GM12878 (cell line): ENCODE results near the gene AFF1. TPM values are rescaled to one million over a fixed set of nuclear protein-coding genes. Genes with fewer than 3 reads are reported as not detected.
A peak's percentile ranks its signal among the peaks of the same experiment; 100 is the strongest.

ENCODE experiments used
- BCL11A ChIP-seq: IDR thresholded peaks from 2 replicates; pipeline ENCODE4 v1.6.1; 2011; ENCODE audit warnings: low read depth, low read length
- HCFC1 ChIP-seq: fragments of 150-350 bp; IDR thresholded peaks from 2 replicates; pipeline ENCODE4 v1.6.1; 2014; ENCODE audit warnings: low read length
- POLR2A ChIP-seq: IDR thresholded peaks from 2 replicates; pipeline ENCODE4 v1.6.1; 2011; ENCODE audit warnings: low read depth, mild to moderate bottlenecking, low read length
- RB1 ChIP-seq: fragments of 450-650 bp; formaldehyde crosslinking; IDR thresholded peaks from 2 replicates; pipeline ENCODE4 v1.6.1; 2017; ENCODE audit warnings: mild to moderate bottlenecking, borderline replicate concordance
- RFX5 ChIP-seq: IDR thresholded peaks from 2 replicates; pipeline ENCODE4 v1.6.1; 2011; ENCODE audit warnings: low read depth, low read length, improper control_type of control experiment
- SIN3A ChIP-seq: IDR thresholded peaks from 2 replicates; pipeline ENCODE4 v1.6.1; 2012; ENCODE audit warnings: low read depth, low read length, improper control_type of control experiment
- SIX5 ChIP-seq: IDR thresholded peaks from 2 replicates; pipeline ENCODE4 v1.6.1; 2011; ENCODE audit warnings: mild to moderate bottlenecking, low read depth, low read length, moderate library complexity; ENCODE audit not compliant: severe bottlenecking
- SMC3 ChIP-seq: IDR thresholded peaks from 2 replicates; pipeline ENCODE4 v1.6.1; 2011; ENCODE audit warnings: low read length, improper control_type of control experiment, borderline replicate concordance
- polyA plus RNA-seq, 11 experiments: library from polyadenylated mRNA; depleted of rRNA in 4 of 11; unstranded in 6 of 11; stranded (reverse) in 5 of 11; fragments of >200 nt; fragmentation: Nextera tagmentation in 4 of 11; fragmentation: Illumina TruSeq in 1 of 11; extraction: Ambion mirVana in 4 of 11; extraction: Trizol in 1 of 11; gene quantifications; 1 replicate in 1 of 11; 2 replicates in 10 of 11; pipeline versions ENCODE4 v1.2.1 to v1.2.3, GENCODE V29; 2011 to 2016; ENCODE audit warnings: inconsistent platforms in 2 of 11, missing spikeins in 2 of 11, low read depth in 1 of 11
- total RNA-seq, 4 experiments: library from RNA; depleted of rRNA in 3 of 4; stranded (reverse); fragments of >200 nt in 3 of 4; fragmentation: Illumina TruSeq in 1 of 4; extraction: Trizol in 1 of 4; gene quantifications; 2 replicates each; pipeline versions ENCODE4 v1.2.1 to v1.2.3, GENCODE V29; 2013 to 2021
- TF ChIP-seq, protein P1 (sequence below): fragments of 450-650 bp; IDR thresholded peaks from 2 replicates; pipeline ENCODE4 v1.6.1; 2017; ENCODE audit warnings: mild to moderate bottlenecking, low read depth, inconsistent platforms; ENCODE audit not compliant: poor library complexity, severe bottlenecking
- TF ChIP-seq, protein P2 (sequence below): IDR thresholded peaks from 2 replicates; pipeline ENCODE4 v1.6.1; 2012; ENCODE audit warnings: improper control_type of control experiment, low read depth, low read length; ENCODE audit not compliant: insufficient replicate concordance
- TF ChIP-seq, protein P3 (sequence below): fragments of 450-650 bp; formaldehyde crosslinking; IDR thresholded peaks from 2 replicates; pipeline ENCODE4 v1.4.0; 2020; ENCODE audit warnings: mild to moderate bottlenecking, moderate library complexity
- TF ChIP-seq, protein P4 (sequence below): fragments of 450-650 bp; IDR thresholded peaks from 2 replicates; pipeline ENCODE4 v1.6.1; 2017; ENCODE audit warnings: mild to moderate bottlenecking, moderate library complexity

The AFF1 gene
- total and polyA plus RNA-seq, 10 of the 15 experiments (the other 5 are each of a cell fraction or from before 2014, with no cell fraction given) = 3.5 to 56.1 (median 21.5) TPM

DNA sequence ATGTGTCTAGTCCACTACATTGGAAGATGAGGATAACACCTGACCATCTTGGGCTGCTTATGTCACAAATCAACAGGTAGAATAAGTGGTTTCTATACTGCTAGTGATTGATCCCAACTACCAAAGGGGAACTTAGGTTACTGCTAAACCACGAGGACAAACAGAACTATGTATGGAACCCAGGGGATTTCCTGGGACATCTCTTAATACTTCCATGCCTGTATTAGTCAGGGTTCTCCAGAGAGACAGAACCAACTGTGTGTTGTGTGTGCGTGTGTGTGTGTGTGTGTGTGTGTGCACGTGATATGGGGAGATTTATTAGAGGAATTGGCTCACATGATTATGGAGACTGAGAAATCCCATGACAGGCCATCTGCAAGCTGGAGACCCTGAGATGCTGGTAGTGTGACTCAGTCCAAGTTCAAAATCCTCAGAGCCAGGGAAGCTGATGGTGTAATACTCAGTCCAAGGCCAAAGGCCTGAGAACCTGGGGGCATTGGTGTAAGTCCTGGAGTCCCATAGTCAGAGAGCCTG is 16.2 kb upstream of the AFF1 start (continued):
- TF ChIP-seq, protein P1, sequence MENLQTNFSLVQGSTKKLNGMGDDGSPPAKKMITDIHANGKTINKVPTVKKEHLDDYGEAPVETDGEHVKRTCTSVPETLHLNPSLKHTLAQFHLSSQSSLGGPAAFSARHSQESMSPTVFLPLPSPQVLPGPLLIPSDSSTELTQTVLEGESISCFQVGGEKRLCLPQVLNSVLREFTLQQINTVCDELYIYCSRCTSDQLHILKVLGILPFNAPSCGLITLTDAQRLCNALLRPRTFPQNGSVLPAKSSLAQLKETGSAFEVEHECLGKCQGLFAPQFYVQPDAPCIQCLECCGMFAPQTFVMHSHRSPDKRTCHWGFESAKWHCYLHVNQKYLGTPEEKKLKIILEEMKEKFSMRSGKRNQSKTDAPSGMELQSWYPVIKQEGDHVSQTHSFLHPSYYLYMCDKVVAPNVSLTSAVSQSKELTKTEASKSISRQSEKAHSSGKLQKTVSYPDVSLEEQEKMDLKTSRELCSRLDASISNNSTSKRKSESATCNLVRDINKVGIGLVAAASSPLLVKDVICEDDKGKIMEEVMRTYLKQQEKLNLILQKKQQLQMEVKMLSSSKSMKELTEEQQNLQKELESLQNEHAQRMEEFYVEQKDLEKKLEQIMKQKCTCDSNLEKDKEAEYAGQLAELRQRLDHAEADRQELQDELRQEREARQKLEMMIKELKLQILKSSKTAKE = no peak
- 0 out of 2 replicates have a peak, but pooled peaks have one; percentile 24 for TF ChIP-seq RFX5
- no peak for TF ChIP-seq SIX5
- TF ChIP-seq HCFC1 = no peak
- TF ChIP-seq, protein P2, sequence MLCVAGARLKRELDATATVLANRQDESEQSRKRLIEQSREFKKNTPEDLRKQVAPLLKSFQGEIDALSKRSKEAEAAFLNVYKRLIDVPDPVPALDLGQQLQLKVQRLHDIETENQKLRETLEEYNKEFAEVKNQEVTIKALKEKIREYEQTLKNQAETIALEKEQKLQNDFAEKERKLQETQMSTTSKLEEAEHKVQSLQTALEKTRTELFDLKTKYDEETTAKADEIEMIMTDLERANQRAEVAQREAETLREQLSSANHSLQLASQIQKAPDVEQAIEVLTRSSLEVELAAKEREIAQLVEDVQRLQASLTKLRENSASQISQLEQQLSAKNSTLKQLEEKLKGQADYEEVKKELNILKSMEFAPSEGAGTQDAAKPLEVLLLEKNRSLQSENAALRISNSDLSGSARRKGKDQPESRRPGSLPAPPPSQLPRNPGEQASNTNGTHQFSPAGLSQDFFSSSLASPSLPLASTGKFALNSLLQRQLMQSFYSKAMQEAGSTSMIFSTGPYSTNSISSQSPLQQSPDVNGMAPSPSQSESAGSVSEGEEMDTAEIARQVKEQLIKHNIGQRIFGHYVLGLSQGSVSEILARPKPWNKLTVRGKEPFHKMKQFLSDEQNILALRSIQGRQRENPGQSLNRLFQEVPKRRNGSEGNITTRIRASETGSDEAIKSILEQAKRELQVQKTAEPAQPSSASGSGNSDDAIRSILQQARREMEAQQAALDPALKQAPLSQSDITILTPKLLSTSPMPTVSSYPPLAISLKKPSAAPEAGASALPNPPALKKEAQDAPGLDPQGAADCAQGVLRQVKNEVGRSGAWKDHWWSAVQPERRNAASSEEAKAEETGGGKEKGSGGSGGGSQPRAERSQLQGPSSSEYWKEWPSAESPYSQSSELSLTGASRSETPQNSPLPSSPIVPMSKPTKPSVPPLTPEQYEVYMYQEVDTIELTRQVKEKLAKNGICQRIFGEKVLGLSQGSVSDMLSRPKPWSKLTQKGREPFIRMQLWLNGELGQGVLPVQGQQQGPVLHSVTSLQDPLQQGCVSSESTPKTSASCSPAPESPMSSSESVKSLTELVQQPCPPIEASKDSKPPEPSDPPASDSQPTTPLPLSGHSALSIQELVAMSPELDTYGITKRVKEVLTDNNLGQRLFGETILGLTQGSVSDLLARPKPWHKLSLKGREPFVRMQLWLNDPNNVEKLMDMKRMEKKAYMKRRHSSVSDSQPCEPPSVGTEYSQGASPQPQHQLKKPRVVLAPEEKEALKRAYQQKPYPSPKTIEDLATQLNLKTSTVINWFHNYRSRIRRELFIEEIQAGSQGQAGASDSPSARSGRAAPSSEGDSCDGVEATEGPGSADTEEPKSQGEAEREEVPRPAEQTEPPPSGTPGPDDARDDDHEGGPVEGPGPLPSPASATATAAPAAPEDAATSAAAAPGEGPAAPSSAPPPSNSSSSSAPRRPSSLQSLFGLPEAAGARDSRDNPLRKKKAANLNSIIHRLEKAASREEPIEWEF = no peak
- TF ChIP-seq POLR2A = no peak
- TF ChIP-seq SMC3 = no peak
- TF ChIP-seq, protein P3, sequence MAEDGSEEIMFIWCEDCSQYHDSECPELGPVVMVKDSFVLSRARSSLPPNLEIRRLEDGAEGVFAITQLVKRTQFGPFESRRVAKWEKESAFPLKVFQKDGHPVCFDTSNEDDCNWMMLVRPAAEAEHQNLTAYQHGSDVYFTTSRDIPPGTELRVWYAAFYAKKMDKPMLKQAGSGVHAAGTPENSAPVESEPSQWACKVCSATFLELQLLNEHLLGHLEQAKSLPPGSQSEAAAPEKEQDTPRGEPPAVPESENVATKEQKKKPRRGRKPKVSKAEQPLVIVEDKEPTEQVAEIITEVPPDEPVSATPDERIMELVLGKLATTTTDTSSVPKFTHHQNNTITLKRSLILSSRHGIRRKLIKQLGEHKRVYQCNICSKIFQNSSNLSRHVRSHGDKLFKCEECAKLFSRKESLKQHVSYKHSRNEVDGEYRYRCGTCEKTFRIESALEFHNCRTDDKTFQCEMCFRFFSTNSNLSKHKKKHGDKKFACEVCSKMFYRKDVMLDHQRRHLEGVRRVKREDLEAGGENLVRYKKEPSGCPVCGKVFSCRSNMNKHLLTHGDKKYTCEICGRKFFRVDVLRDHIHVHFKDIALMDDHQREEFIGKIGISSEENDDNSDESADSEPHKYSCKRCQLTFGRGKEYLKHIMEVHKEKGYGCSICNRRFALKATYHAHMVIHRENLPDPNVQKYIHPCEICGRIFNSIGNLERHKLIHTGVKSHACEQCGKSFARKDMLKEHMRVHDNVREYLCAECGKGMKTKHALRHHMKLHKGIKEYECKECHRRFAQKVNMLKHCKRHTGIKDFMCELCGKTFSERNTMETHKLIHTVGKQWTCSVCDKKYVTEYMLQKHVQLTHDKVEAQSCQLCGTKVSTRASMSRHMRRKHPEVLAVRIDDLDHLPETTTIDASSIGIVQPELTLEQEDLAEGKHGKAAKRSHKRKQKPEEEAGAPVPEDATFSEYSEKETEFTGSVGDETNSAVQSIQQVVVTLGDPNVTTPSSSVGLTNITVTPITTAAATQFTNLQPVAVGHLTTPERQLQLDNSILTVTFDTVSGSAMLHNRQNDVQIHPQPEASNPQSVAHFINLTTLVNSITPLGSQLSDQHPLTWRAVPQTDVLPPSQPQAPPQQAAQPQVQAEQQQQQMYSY (CRISPR knock-in tag) = no peak
- TF ChIP-seq, protein P4, sequence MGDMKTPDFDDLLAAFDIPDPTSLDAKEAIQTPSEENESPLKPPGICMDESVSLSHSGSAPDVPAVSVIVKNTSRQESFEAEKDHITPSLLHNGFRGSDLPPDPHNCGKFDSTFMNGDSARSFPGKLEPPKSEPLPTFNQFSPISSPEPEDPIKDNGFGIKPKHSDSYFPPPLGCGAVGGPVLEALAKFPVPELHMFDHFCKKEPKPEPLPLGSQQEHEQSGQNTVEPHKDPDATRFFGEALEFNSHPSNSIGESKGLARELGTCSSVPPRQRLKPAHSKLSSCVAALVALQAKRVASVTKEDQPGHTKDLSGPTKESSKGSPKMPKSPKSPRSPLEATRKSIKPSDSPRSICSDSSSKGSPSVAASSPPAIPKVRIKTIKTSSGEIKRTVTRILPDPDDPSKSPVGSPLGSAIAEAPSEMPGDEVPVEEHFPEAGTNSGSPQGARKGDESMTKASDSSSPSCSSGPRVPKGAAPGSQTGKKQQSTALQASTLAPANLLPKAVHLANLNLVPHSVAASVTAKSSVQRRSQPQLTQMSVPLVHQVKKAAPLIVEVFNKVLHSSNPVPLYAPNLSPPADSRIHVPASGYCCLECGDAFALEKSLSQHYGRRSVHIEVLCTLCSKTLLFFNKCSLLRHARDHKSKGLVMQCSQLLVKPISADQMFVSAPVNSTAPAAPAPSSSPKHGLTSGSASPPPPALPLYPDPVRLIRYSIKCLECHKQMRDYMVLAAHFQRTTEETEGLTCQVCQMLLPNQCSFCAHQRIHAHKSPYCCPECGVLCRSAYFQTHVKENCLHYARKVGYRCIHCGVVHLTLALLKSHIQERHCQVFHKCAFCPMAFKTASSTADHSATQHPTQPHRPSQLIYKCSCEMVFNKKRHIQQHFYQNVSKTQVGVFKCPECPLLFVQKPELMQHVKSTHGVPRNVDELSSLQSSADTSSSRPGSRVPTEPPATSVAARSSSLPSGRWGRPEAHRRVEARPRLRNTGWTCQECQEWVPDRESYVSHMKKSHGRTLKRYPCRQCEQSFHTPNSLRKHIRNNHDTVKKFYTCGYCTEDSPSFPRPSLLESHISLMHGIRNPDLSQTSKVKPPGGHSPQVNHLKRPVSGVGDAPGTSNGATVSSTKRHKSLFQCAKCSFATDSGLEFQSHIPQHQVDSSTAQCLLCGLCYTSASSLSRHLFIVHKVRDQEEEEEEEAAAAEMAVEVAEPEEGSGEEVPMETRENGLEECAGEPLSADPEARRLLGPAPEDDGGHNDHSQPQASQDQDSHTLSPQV = no peak
- no peak for TF ChIP-seq RB1
- no peak for TF ChIP-seq BCL11A
- TF ChIP-seq SIN3A = no peak
